GM12878 (cell line): ENCODE data around the gene TOR1B. TPM values are rescaled to one million over a fixed set of nuclear protein-coding genes. Genes with fewer than 3 reads are reported as not detected.

Experiments used
- ATAC-seq: fragments of 200-7000 bp; cut with Tn5 transposase; 3 replicates; pipeline ENCODE4 v1.9.1; 2020; ENCODE audit warnings: mild to moderate bottlenecking, moderate library complexity
- BruUV-seq: library from RNA; stranded (reverse); fragments of 400-500 nt; replicated peaks from 2 replicates; lab custom pipeline; 2021; lab: Mats Ljungman, UMichigan
- CTCF ChIA-PET: fragments of 300-600 bp; sonication (Branson Sonifier 250); formaldehyde crosslinking; extraction: SDS; loops from one replicate; lab custom pipeline; 2021; ENCODE audit warnings: inconsistent platforms; lab: Yijun Ruan, JAX
- POLR2A ChIA-PET: fragments of 350-600 bp; formaldehyde crosslinking; extraction: SDS; loops from one replicate; lab custom pipeline; 2021; ENCODE audit warnings: inconsistent platforms; lab: Charles Lee
- RAD21 ChIA-PET: fragments of 300-600 bp; sonication (Branson Sonifier 250); formaldehyde crosslinking; loops from one replicate; lab custom pipeline; 2023; ENCODE audit warnings: antibody characterized with exemption; ENCODE audit not compliant: unreplicated experiment; lab: Charles Lee
- SMC1A ChIA-PET: fragments of 300-600 bp; sonication (Branson Sonifier 250); formaldehyde crosslinking; loops from one replicate; lab custom pipeline; 2023; ENCODE audit not compliant: unreplicated experiment, uncharacterized antibody; lab: Charles Lee
- DNase-seq: peaks from one replicate; pipeline ENCODE4 v3.0.0-alpha.2; 2011; ENCODE audit warnings: low read depth, low spot score
- FAIRE-seq: peaks from 3 replicates; lab custom pipeline; 2011; peaks lifted over from hg19 to GRCh38; lab: Jason Lieb, UNC
- H2AFZ ChIP-seq: 2 replicates; pipeline ENCODE4 v1.6.0; 2011; ENCODE audit warnings: low read depth, low read length, control low read depth; ENCODE audit not compliant: control insufficient read depth
- H3K27ac ChIP-seq: 2 replicates; pipeline ENCODE4 v1.5.1; 2011; ENCODE audit warnings: control low read depth; ENCODE audit not compliant: control insufficient read depth, insufficient read depth
- H3K27me3 ChIP-seq, 2 experiments: replicated peaks in 1 of 2; 2 replicates each; pipeline versions ENCODE4 v1.6.0 to v1.6.1; 2011; ENCODE audit warnings: low read length in 1 of 2; ENCODE audit not compliant: control insufficient read depth in 2 of 2, insufficient read depth in 2 of 2
- H3K36me3 ChIP-seq, 2 experiments: 2 replicates each; pipeline ENCODE4 v1.5.1; 2011; ENCODE audit warnings: low read length in 1 of 2; ENCODE audit not compliant: control insufficient read depth in 2 of 2, insufficient read depth in 2 of 2
- H3K4me1 ChIP-seq: 2 replicates; pipeline ENCODE4 v1.6.1; 2011; ENCODE audit warnings: mild to moderate bottlenecking, low read length, moderate library complexity, mixed read lengths; ENCODE audit not compliant: control insufficient read depth, insufficient read depth
- H3K4me2 ChIP-seq: 2 replicates; pipeline ENCODE4 v1.6.0; 2011; ENCODE audit warnings: control low read depth; ENCODE audit not compliant: control insufficient read depth, insufficient read depth
- H3K4me3 ChIP-seq: fragments of 200-600 bp; sonication (generic); 2 replicates; pipeline ENCODE4 v1.5.1; 2016
- H3K79me2 ChIP-seq: 2 replicates; pipeline ENCODE4 v1.6.0; 2011; ENCODE audit warnings: low read length; ENCODE audit not compliant: control insufficient read depth, insufficient read depth
- H3K9ac ChIP-seq: 2 replicates; pipeline ENCODE4 v1.8.0; 2011; ENCODE audit warnings: low read length, control low read depth, mixed read lengths; ENCODE audit not compliant: control insufficient read depth, insufficient read depth
- H3K9me3 ChIP-seq: replicated peaks from 3 replicates; pipeline ENCODE4 v1.5.1; 2011; ENCODE audit warnings: mild to moderate bottlenecking, low read length; ENCODE audit not compliant: control insufficient read depth, insufficient read depth
- H4K20me1 ChIP-seq: 2 replicates; pipeline ENCODE4 v1.6.0; 2011; ENCODE audit not compliant: control insufficient read depth, insufficient read depth
- CHD2 ChIP-seq: IDR thresholded peaks from 2 replicates; pipeline ENCODE4 v1.6.1; 2011; ENCODE audit warnings: low read depth, low read length, improper control_type of control experiment, borderline replicate concordance
- E4F1 ChIP-seq: fragments of 450-650 bp; IDR thresholded peaks from 2 replicates; pipeline ENCODE4 v1.6.1; 2018; ENCODE audit warnings: borderline replicate concordance, mild to moderate bottlenecking; ENCODE audit not compliant: partially characterized antibody
- FOXK2 ChIP-seq: fragments of 450-650 bp; IDR thresholded peaks from 2 replicates; pipeline ENCODE4 v1.6.1; 2017; ENCODE audit warnings: mild to moderate bottlenecking, moderate library complexity
- FOXM1 ChIP-seq: IDR thresholded peaks from 2 replicates; pipeline ENCODE4 v1.6.1; 2012; ENCODE audit warnings: low read depth, mild to moderate bottlenecking, inconsistent platforms, low read length, moderate library complexity
- PAX5 ChIP-seq: IDR thresholded peaks from 2 replicates; pipeline ENCODE4 v1.6.1; 2011; ENCODE audit warnings: low read depth, low read length, borderline replicate concordance
- SIN3A ChIP-seq: IDR thresholded peaks from 2 replicates; pipeline ENCODE4 v1.6.1; 2012; ENCODE audit warnings: low read depth, low read length, improper control_type of control experiment
- SMC3 ChIP-seq: IDR thresholded peaks from 2 replicates; pipeline ENCODE4 v1.6.1; 2011; ENCODE audit warnings: low read length, improper control_type of control experiment, borderline replicate concordance
- SUPT20H ChIP-seq: IDR thresholded peaks from 2 replicates; pipeline ENCODE4 v1.6.1; 2011; ENCODE audit warnings: low read depth, mild to moderate bottlenecking, low read length, moderate library complexity, borderline replicate concordance; ENCODE audit not compliant: control insufficient read depth
- WGBS: methylation state at CpG from one replicate; pipeline ENCODE4 v1.1.6; 2016; ENCODE audit warnings: low lambda C conversion rate; ENCODE audit not compliant: insufficient replicate concordance, insufficient coverage; ENCODE audit errors: missing lambda C conversion rate; 5-methylcytosine and 5-hydroxymethylcytosine counted together
- in situ Hi-C: fragments of 300-500 bp; cut with MboI; formaldehyde crosslinking; loops from 9 replicates; pipeline ENCODE4 v1.14.3; 2018; ENCODE audit warnings: mixed read lengths
- intact Hi-C: fragments of 100-400 bp; cut with micrococcal nuclease; formaldehyde crosslinking; loops from one replicate; pipeline ENCODE4 v1.14.2; 2022; ENCODE audit not compliant: unreplicated experiment
- polyA plus RNA-seq, 11 experiments: library from polyadenylated mRNA; depleted of rRNA in 4 of 11; unstranded in 6 of 11; stranded (reverse) in 5 of 11; fragments of >200 nt; fragmentation: Nextera tagmentation in 4 of 11; fragmentation: Illumina TruSeq in 1 of 11; extraction: Ambion mirVana in 4 of 11; extraction: Trizol in 1 of 11; gene quantifications; 1 replicate in 1 of 11; 2 replicates in 10 of 11; pipeline versions ENCODE4 v1.2.1 to v1.2.3, GENCODE V29; 2011 to 2016; ENCODE audit warnings: inconsistent platforms in 2 of 11, missing spikeins in 2 of 11, low read depth in 1 of 11
- total RNA-seq, 4 experiments: library from RNA; depleted of rRNA in 3 of 4; stranded (reverse); fragments of >200 nt in 3 of 4; fragmentation: Illumina TruSeq in 1 of 4; extraction: Trizol in 1 of 4; gene quantifications; 2 replicates each; pipeline versions ENCODE4 v1.2.1 to v1.2.3, GENCODE V29; 2013 to 2021

Gene TOR1B
- total and polyA plus RNA-seq, 10 of the 15 experiments (the other 5 are each of a cell fraction or from before 2014, with no cell fraction given): 1.8 to 17.5 (median 9.9) TPM

GRCh38 chr9:129838707-129839259 lies 35.8 kb downstream of the TOR1B start:
- H3K4me2 ChIP-seq: no peak overlapping the region
- ATAC-seq (no peak), DNase-seq (no peak), FAIRE-seq (no peak)
- no peak overlapping the region for H3K4me3 ChIP-seq
- BruUV-seq: no TSS peak
- ChIA-PET POLR2A (interaction anchor here (0.5 to 0.6 kb wide), 2 partner anchors 228 to 847 kb away, joined by 3 to 5 read pairs; no protein-coding TSS in a partner anchor), SMC1A (no interaction called here), CTCF (no interaction called here), RAD21 (no interaction called here)
- H3K36me3 ChIP-seq: no peaks in the 10 kb centered on the region; a peak in 1 of 4 replicates
- H3K4me1 ChIP-seq: peaks cover 10% of the 10 kb centered on the region
- no peaks in the 10 kb centered on the region for H4K20me1 ChIP-seq
- 92% methylated on average over 12 of the region's 12 CpGs for WGBS
- no peak for TF ChIP-seq SIN3A
- TF ChIP-seq SUPT20H: no peak
- TF ChIP-seq PAX5: no peak
- TF ChIP-seq SMC3: no peak
- TF ChIP-seq FOXK2: no peak
- TF ChIP-seq E4F1: no peak
- TF ChIP-seq FOXM1: no peak
- no peak for TF ChIP-seq CHD2
- H2AFZ ChIP-seq: no peak overlapping the region
- H3K27ac ChIP-seq: no peak overlapping the region
- H3K27me3 ChIP-seq: no peaks in the 10 kb centered on the region; a peak in 1 of 4 replicates
- in situ Hi-C loops (loop anchor here (25.0 kb wide), 1 partner anchor 1424 kb away; no protein-coding TSS in a partner anchor), intact Hi-C loops (no loop called here)
- H3K79me2 ChIP-seq: peaks cover 28% of the 10 kb centered on the region
- no peaks in the 10 kb centered on the region for H3K9me3 ChIP-seq
- H3K9ac ChIP-seq: no peak overlapping the region
